Stomach (tissue), 4 donors: ENCODE data around the gene HMX1.

Experiments used
- CTCF ChIP-seq, 7 experiments: fragments of 450-650 bp in 4 of 7; fragments of 200-600 bp in 3 of 7; sonication (generic) in 3 of 7; IDR thresholded peaks; one replicate each; pipeline ENCODE4 v1.5.1; 2016 to 2019; ENCODE audit warnings: antibody characterized with exemption in 7 of 7, control low read depth in 2 of 7, mild to moderate bottlenecking in 1 of 7
- POLR2A ChIP-seq, 4 donors: fragments of 450-650 bp; IDR thresholded peaks; one replicate each; pipeline ENCODE4 v1.6.1; 2016; ENCODE audit warnings: antibody characterized with exemption in 4 of 4, control low read depth in 2 of 4, mild to moderate bottlenecking in 1 of 4, moderate library complexity in 1 of 4
- POLR2AphosphoS5 ChIP-seq, 3 donors: sonication (generic); formaldehyde crosslinking; IDR thresholded peaks; one replicate each; pipeline ENCODE4 v1.6.1; 2016; ENCODE audit warnings: antibody characterized with exemption in 3 of 3

DNA sequence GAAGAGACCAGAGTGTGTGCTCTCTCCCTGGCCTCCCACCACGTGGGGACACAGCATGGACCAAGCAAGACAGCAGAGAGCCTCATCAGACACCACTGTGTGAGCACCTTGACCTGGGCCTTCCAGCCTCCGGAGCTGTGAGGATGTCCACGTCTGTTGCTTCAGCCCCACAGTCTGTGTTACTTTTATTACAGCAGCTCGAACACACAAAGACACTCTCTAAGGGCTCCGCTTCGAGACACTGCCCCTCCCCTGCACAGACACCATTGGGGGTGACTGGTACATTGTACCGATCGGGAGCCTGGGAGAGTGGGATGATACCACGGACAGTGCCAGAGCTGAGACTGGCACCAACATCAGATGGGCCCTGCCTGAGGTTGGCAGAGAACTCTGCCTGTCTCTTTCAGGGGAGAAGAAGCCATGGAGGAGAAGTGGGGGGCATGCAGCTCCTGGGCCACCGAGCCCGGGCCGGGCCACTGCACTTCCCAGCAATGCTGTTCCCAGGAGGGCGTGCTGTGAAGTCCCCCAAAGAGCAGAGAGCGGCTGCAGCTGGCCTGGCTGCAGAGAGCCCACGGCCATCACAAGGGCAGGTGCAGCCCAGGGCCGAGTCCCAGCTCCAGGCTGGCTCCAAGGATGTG, 48.1 kb upstream of the HMX1 start:
- TF ChIP-seq POLR2AphosphoS5 (IDR thresholded peaks at IDR 0.05) (no peak), CTCF (IDR thresholded peaks at IDR 0.05) (no peak), POLR2A (IDR thresholded peaks at IDR 0.05) (no peak)
